IMR-90 (cell line): ENCODE data around the gene YAE1.

Experiments used
- FOS ChIP-seq: fragments of 150-350 bp; IDR thresholded peaks from 2 replicates; pipeline ENCODE4 v1.6.1; 2016; ENCODE audit warnings: low read depth, low read length
- TF ChIP-seq, protein P1 (sequence below): conservative IDR thresholded peaks from 2 replicates; pipeline ENCODE4 v1.5.1; 2012; ENCODE audit warnings: mild to moderate bottlenecking, low read depth, low read length, improper control_type of control experiment
- TF ChIP-seq, protein P2 (sequence below): fragments of 150-350 bp; IDR thresholded peaks from 2 replicates; pipeline ENCODE4 v1.6.1; 2016; ENCODE audit warnings: low read depth, mild to moderate bottlenecking, low read length, moderate library complexity, borderline replicate concordance

DNA sequence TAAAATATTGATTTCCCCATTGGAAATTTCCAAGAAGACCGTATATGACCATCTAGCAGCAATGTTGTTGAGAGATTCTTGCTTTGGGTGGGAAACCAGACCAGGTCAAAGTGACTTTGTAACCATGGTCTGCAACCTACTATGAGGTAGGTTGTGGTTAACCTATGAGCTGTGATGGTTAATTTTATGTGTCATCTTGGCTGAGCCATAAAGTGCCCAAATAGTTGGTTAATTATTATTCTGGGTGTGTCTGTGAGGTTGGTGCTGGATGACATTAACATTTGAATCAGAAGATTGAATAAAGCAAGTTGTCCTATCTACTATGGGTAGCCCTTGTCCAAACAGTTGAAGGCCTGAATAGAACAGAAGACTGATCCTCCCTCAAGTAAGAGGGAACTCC, 38.9 kb downstream of the YAE1 start:
- no peak for TF ChIP-seq FOS
- TF ChIP-seq, protein P1, sequence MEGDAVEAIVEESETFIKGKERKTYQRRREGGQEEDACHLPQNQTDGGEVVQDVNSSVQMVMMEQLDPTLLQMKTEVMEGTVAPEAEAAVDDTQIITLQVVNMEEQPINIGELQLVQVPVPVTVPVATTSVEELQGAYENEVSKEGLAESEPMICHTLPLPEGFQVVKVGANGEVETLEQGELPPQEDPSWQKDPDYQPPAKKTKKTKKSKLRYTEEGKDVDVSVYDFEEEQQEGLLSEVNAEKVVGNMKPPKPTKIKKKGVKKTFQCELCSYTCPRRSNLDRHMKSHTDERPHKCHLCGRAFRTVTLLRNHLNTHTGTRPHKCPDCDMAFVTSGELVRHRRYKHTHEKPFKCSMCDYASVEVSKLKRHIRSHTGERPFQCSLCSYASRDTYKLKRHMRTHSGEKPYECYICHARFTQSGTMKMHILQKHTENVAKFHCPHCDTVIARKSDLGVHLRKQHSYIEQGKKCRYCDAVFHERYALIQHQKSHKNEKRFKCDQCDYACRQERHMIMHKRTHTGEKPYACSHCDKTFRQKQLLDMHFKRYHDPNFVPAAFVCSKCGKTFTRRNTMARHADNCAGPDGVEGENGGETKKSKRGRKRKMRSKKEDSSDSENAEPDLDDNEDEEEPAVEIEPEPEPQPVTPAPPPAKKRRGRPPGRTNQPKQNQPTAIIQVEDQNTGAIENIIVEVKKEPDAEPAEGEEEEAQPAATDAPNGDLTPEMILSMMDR: no peak
- TF ChIP-seq, protein P2, sequence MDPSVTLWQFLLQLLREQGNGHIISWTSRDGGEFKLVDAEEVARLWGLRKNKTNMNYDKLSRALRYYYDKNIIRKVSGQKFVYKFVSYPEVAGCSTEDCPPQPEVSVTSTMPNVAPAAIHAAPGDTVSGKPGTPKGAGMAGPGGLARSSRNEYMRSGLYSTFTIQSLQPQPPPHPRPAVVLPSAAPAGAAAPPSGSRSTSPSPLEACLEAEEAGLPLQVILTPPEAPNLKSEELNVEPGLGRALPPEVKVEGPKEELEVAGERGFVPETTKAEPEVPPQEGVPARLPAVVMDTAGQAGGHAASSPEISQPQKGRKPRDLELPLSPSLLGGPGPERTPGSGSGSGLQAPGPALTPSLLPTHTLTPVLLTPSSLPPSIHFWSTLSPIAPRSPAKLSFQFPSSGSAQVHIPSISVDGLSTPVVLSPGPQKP: no peak
